Ovary (tissue), 3 donors: ENCODE data around the gene EFCAB6.

Experiments used
- CTCF ChIP-seq, 3 donors: fragments of 450-650 bp in 2 of 3; fragments of 200-600 bp in 1 of 3; IDR thresholded peaks; one replicate each; pipeline versions ENCODE4 v1.5.1 to v1.8.0; 2016 to 2022; ENCODE audit warnings: antibody characterized with exemption in 3 of 3, mild to moderate bottlenecking in 1 of 3
- EP300 ChIP-seq: sonication (generic); formaldehyde crosslinking; IDR thresholded peaks from one replicate; pipeline ENCODE4 v1.6.1; 2017; ENCODE audit warnings: antibody characterized with exemption
- POLR2A ChIP-seq: fragments of 450-650 bp; IDR thresholded peaks from one replicate; pipeline ENCODE4 v1.6.1; 2017; ENCODE audit warnings: antibody characterized with exemption, mild to moderate bottlenecking, moderate library complexity
- donor health status: DM: no; HTN: no; CAD: no.

GRCh38 chr22:43540529-43540923, 271.6 kb downstream of the EFCAB6 start:
- TF ChIP-seq POLR2A (no peak), CTCF (IDR thresholded peaks at IDR 0.05) (no peak), EP300 (no peak)
